ENCODE data around the gene FBXO28. TPM values are rescaled to one million over a fixed set of nuclear protein-coding genes. Genes with fewer than 3 reads are reported as not detected.
"Not testable (repeated sequence)": the region's sequence is repeated elsewhere in the genome, so short reads cannot be mapped to it uniquely, and the experiment has no call there.

FBXO28 gene
- total RNA-seq (10 to 100 TPM; 16.6 to 19.9 (median 19.4) TPM), polyA plus RNA-seq (7.7 TPM)
- long read RNA-seq, donor 1, full-length matches to known transcripts: 11 of 19 reads
- long read RNA-seq, donor 1, partial matches to known transcripts: 0 of 19 reads
- long read RNA-seq, donor 1, other reads (novel, unspliced or antisense): 8 of 19 reads
- long read RNA-seq, donor 2, full-length matches to known transcripts: 5 of 5 reads
- long read RNA-seq, donor 2, partial matches to known transcripts: 0 of 5 reads
- long read RNA-seq, donor 2, other reads (novel, unspliced or antisense): 0 of 5 reads
- long read RNA-seq, donor 3, full-length matches to known transcripts: 30 of 36 reads
- long read RNA-seq, donor 3, partial matches to known transcripts: 2 of 36 reads
- long read RNA-seq, donor 3, other reads (novel, unspliced or antisense): 4 of 36 reads
- long read RNA-seq, donor 4, full-length matches to known transcripts: 8 of 13 reads
- long read RNA-seq, donor 4, partial matches to known transcripts: 0 of 13 reads
- long read RNA-seq, donor 4, other reads (novel, unspliced or antisense): 5 of 13 reads

GRCh38 chr1:224113918-224114786 lies at the start of gene FBXO28:
TSS of gene FBXO28 (plus strand) at chr1:224114111. CDS start at chr1:224114130, 19 bp downstream.
- Histone ChIP-seq H3K9me3 (ENCODE audit: control insufficient read depth, low read length) (no peaks in the 10 kb centered on the region), H3K27me3 (ENCODE audit: control insufficient read depth, insufficient read depth) (no peaks in the 10 kb centered on the region), H3K27ac (ENCODE audit: low read length) (peak within 1 kb of the TSS; percentile 55), H3K4me3 (ENCODE audit: low read length) (peak within 1 kb of the TSS; percentile 59), H3K4me1 (ENCODE audit: control insufficient read depth, insufficient read depth, low read length) (no peaks in the 10 kb centered on the region)
- peak; percentile 100 for ATAC-seq
- under 1% methylated on average over 60 of the region's 60 CpGs for WGBS
- peak; percentile 96 to 97 (median 97) for DNase-seq
- intact Hi-C loops (cut with DNase I): loop anchor here in 2 of 4 donors (2.0 to 10.0 kb wide), 3 partner anchors 219 to 341 kb away; partner anchors contain the start of gene NVL (in 1 of the 2)

- Histone ChIP-seq H3K4me1 (ENCODE audit: control insufficient read depth, insufficient read depth, low read length) (no peaks in the 10 kb centered on the region), H3K27me3 (ENCODE audit: control insufficient read depth, insufficient read depth) (no peaks in the 10 kb centered on the region), H3K9me3 (ENCODE audit: control insufficient read depth, low read length) (no peaks in the 10 kb centered on the region), H3K27ac (ENCODE audit: low read length) (no peak overlapping the region), H3K4me3 (ENCODE audit: low read length) (no peak overlapping the region)
- DNase-seq: no peak
- 67% methylated on average over 5 of the region's 5 CpGs for WGBS
- ATAC-seq: no peak
- intact Hi-C loops (cut with DNase I): no loop called here
Measured at GRCh38 chr1:224064150-224064549, 49.8 kb upstream of the FBXO28 start.

- WGBS: 43% methylated on average over 2 of the region's 2 CpGs
Measured at GRCh38 chr1:224065455-224065854, 48.5 kb upstream of the FBXO28 start.

DNA sequence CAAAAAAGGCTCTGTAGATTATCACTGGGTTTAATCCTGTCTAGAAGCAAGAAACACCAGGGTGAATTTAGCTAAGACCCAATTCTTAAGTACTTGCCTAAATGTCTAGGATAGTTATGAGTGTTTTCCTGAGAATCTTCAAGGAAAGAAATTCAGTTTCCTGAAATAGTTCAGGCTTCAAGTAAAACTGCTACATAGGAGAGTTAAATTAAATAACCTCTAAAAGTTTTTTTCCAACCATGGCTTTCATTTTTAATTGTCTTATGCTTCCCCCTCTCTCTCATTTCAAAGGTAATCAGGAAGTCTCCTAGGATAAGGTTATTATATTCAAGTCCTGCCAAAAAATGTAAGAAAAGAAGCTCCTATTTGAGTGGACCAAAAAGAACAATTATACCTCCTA lies 46.7 kb upstream of the FBXO28 start:
- Histone ChIP-seq H3K9me3 (ENCODE audit: control insufficient read depth, low read length) (peaks cover under 1% of the 10 kb centered on the region), H3K4me3 (ENCODE audit: low read length) (no peak overlapping the region), H3K27me3 (ENCODE audit: control insufficient read depth, insufficient read depth) (no peaks in the 10 kb centered on the region), H3K4me1 (ENCODE audit: control insufficient read depth, insufficient read depth, low read length) (no peaks in the 10 kb centered on the region), H3K27ac (ENCODE audit: low read length) (no peak overlapping the region)
- no peak for DNase-seq
- intact Hi-C loops (cut with DNase I): no loop called here
- no peak for ATAC-seq

More at GRCh38 chr1:224065455-224065854, 48.5 kb upstream of the FBXO28 start:
- Histone ChIP-seq H3K9me3 (ENCODE audit: control insufficient read depth, low read length) (no peaks in the 10 kb centered on the region), H3K27ac (ENCODE audit: low read length) (no peak overlapping the region), H3K4me3 (ENCODE audit: low read length) (no peak overlapping the region), H3K27me3 (ENCODE audit: control insufficient read depth, insufficient read depth) (no peaks in the 10 kb centered on the region), H3K4me1 (ENCODE audit: control insufficient read depth, insufficient read depth, low read length) (no peaks in the 10 kb centered on the region)
- ATAC-seq: no peak
- DNase-seq: no peak
- intact Hi-C loops (cut with DNase I): no loop called here

- Histone ChIP-seq H3K9me3 (ENCODE audit: control insufficient read depth, low read length) (peaks cover 2% of the 10 kb centered on the region), H3K4me3 (ENCODE audit: low read length) (no peak overlapping the region), H3K27me3 (ENCODE audit: control insufficient read depth, insufficient read depth) (no peaks in the 10 kb centered on the region), H3K27ac (ENCODE audit: low read length) (no peak overlapping the region), H3K4me1 (ENCODE audit: control insufficient read depth, insufficient read depth, low read length) (no peaks in the 10 kb centered on the region)
- ATAC-seq (no peak), DNase-seq (no peak)
- intact Hi-C loops (cut with DNase I): no loop called here
- 66% methylated on average over 3 of the region's 3 CpGs for WGBS
Measured at GRCh38 chr1:224067621-224068457, 46.1 kb upstream of the FBXO28 start.

DNA sequence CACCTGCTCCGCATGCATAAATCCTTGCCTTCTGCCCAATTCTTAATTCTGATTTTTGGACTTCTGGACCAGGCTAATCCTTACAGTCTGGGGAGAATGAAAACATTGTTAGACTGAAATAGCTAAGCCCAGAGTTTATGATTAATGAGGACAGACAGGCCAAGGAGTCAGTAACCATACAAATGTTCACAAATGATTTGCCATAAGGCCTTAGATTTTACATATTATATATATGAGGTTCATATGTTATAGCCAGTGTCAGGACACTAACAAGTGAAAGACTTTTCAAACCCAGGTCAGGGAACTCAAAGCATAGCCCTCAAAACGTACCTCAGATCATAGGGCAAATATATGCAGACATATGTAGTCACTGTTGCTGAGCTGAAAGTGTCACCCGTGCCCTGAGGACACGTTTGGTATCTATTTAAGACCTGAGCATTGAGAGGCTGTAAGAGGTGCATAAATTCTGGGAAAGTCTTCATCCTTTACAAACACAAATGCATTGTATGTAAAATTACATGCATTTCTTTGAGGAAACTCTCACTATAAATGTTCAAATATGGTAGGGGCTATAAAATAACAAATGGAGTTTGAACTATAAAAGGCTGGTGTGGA lies 45.3 kb upstream of the FBXO28 start:
- Histone ChIP-seq H3K9me3 (ENCODE audit: control insufficient read depth, low read length) (peaks cover 2% of the 10 kb centered on the region), H3K4me3 (ENCODE audit: low read length) (no peak overlapping the region), H3K27ac (ENCODE audit: low read length) (no peak overlapping the region), H3K4me1 (ENCODE audit: control insufficient read depth, insufficient read depth, low read length) (no peaks in the 10 kb centered on the region), H3K27me3 (ENCODE audit: control insufficient read depth, insufficient read depth) (no peaks in the 10 kb centered on the region)
- ATAC-seq: no peak
- 73% methylated on average over 4 of the region's 4 CpGs for WGBS
- DNase-seq: no peak
- intact Hi-C loops (cut with DNase I): no loop called here

DNA sequence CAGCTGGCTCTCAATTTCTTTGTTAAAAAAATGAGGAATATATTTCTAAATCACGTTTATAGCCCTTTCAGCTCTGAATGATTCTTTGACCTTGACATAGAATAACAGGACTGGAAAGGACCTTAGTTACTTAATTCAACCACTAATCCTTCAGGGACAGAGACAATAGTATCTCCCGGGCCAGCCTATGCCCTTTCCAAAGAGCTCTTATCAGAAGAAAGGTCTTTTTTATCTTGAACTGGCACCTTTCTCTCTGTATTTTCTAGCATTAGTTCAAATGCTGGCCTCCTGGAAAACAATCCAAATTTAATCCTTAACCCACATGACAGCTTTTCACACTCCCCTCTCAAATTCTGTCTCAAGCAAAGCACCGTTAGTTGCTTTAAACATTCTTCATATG lies 44.8 kb upstream of the FBXO28 start:
- Histone ChIP-seq H3K27ac (ENCODE audit: low read length) (no peak overlapping the region), H3K27me3 (ENCODE audit: control insufficient read depth, insufficient read depth) (no peaks in the 10 kb centered on the region), H3K9me3 (ENCODE audit: control insufficient read depth, low read length) (peaks cover 2% of the 10 kb centered on the region), H3K4me3 (ENCODE audit: low read length) (no peak overlapping the region), H3K4me1 (ENCODE audit: control insufficient read depth, insufficient read depth, low read length) (no peaks in the 10 kb centered on the region)
- intact Hi-C loops (cut with DNase I): no loop called here
- DNase-seq (no peak), ATAC-seq (no peak)
- WGBS: 52% methylated on average over 3 of the region's 3 CpGs

- WGBS: 78% methylated on average over 2 of the region's 2 CpGs
- Histone ChIP-seq H3K4me1 (ENCODE audit: control insufficient read depth, insufficient read depth, low read length) (no peaks in the 10 kb centered on the region), H3K27me3 (ENCODE audit: control insufficient read depth, insufficient read depth) (no peaks in the 10 kb centered on the region), H3K4me3 (ENCODE audit: low read length) (no peak overlapping the region), H3K9me3 (ENCODE audit: control insufficient read depth, low read length) (peaks cover 2% of the 10 kb centered on the region), H3K27ac (ENCODE audit: low read length) (no peak overlapping the region)
- ATAC-seq: no peak
- intact Hi-C loops (cut with DNase I): no loop called here
- DNase-seq: no peak
Measured at GRCh38 chr1:224070521-224070920, 43.4 kb upstream of the FBXO28 start.

DNA sequence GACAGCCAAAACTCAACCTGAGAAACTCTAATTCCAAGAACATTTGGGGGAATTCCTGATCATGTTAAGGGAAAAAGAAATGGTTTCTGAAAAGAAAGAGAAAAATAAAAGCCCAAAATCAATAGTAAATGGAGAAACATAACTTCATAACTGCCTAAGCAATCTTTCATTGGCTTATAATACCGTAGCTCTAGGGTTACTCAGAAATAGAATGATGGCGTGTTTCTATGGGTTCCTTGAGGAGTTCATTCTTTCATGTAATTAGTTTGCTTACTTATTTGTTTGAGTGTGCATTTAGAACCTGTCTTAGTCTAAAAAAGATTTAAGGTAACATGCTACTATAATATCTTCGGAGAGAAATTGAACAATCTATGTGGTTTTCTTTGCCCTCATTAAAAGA lies 37.5 kb upstream of the FBXO28 start:
- WGBS: 89% methylated on average over 3 of the region's 3 CpGs
- no peak for DNase-seq

DNA sequence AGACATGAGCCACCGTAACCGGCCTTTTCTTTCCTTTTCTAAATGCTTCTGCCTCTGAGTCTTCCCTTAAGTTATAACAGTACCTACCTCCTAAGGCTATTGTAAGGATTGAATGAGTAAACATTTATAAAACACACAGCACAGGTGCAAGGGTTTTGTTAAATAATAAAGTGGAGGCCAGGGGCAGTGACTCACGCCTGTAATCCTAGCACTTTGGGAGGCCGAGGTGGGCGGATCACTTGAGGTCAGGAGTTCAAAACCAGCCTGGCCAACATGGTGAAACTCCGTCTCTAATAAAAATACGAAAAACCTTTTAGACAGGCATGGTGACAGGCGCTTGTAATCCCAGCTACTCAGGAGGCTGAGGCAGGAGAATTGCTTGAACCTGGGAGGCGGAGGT lies 34.3 kb upstream of the FBXO28 start:
- H3K9me3 ChIP-seq (ENCODE audit: control insufficient read depth, low read length); DNase-seq; H3K27me3 ChIP-seq (ENCODE audit: control insufficient read depth, insufficient read depth); ATAC-seq; H3K27ac ChIP-seq (ENCODE audit: low read length); H3K4me3 ChIP-seq (ENCODE audit: low read length); intact Hi-C loops (cut with DNase I); H3K4me1 ChIP-seq (ENCODE audit: control insufficient read depth, insufficient read depth, low read length): not testable (repeated sequence)
- WGBS: 57% methylated on average over 9 of the region's 9 CpGs

More for the DNA sequence above, 37.5 kb upstream of the FBXO28 start:
- Histone ChIP-seq H3K9me3 (ENCODE audit: control insufficient read depth, low read length) (peaks cover 2% of the 10 kb centered on the region), H3K27me3 (ENCODE audit: control insufficient read depth, insufficient read depth) (no peaks in the 10 kb centered on the region), H3K4me3 (ENCODE audit: low read length) (no peak overlapping the region), H3K4me1 (ENCODE audit: control insufficient read depth, insufficient read depth, low read length) (no peaks in the 10 kb centered on the region), H3K27ac (ENCODE audit: low read length) (no peak overlapping the region)
- intact Hi-C loops (cut with DNase I): no loop called here
- ATAC-seq: no peak
